Activated CD4-positive, alpha-beta memory T cell treated with anti-CD3 and anti-CD28 coated beads for 36 hours (primary cell): ENCODE data around the gene CHAC1. TPM values are rescaled to one million over a fixed set of nuclear protein-coding genes. Genes with fewer than 3 reads are reported as not detected.

Experiments
- CTCF ChIA-PET: fragments of 350-600 bp; sonication (Branson Sonifier 250); formaldehyde crosslinking; loops from one replicate; lab custom pipeline; 2021; ENCODE audit warnings: antibody characterized with exemption, inconsistent platforms; lab: Charles Lee
- POLR2A ChIA-PET: fragments of 350-600 bp; sonication (Branson Sonifier 250); formaldehyde crosslinking; loops from one replicate; lab custom pipeline; 2021; ENCODE audit warnings: antibody characterized with exemption; lab: Charles Lee
- DNase-seq: peaks from one replicate; pipeline ENCODE4 v3.0.0-alpha.2; 2020
- H3K27ac Mint-ChIP-seq: one replicate; pipeline ENCODE4 v1.8.0; 2021; ENCODE audit warnings: mixed read lengths
- H3K27me3 Mint-ChIP-seq: one replicate; pipeline ENCODE4 v1.8.0; 2021; ENCODE audit warnings: mixed read lengths
- H3K36me3 Mint-ChIP-seq: one replicate; pipeline ENCODE4 v1.8.0; 2021; ENCODE audit warnings: mixed read lengths
- H3K4me1 Mint-ChIP-seq: one replicate; pipeline ENCODE4 v1.8.0; 2021; ENCODE audit warnings: low read depth, mixed read lengths
- H3K4me3 Mint-ChIP-seq: one replicate; pipeline ENCODE4 v1.8.0; 2021; ENCODE audit warnings: mild to moderate bottlenecking, mixed read lengths
- H3K9me3 Mint-ChIP-seq: one replicate; pipeline ENCODE4 v1.8.0; 2021; ENCODE audit warnings: mixed read lengths
- intact Hi-C: fragments of 100-400 bp; cut with micrococcal nuclease; formaldehyde crosslinking; loops from one replicate; pipeline ENCODE4 v1.15.1; 2023
- total RNA-seq, 2 experiments: library from RNA; stranded (reverse); gene quantifications; one replicate each; pipeline ENCODE4 v1.2.3, GENCODE V29; 2021

Gene CHAC1
- total RNA-seq, 2 experiments from 2014 or later: 21.6 to 22.3 TPM

GRCh38 chr15:40914013-40914412 is 39.3 kb upstream of the CHAC1 start:
- DNase-seq: no peak
- POLR2A ChIA-PET: no interaction called here
- intact Hi-C loops: no loop called here
- Mint-ChIP-seq H3K4me1 (no peaks in the 10 kb centered on the region), H3K4me3 (no peak overlapping the region), H3K27ac (no peak overlapping the region), H3K27me3 (peaks cover 2% of the 10 kb centered on the region), H3K9me3 (no peaks in the 10 kb centered on the region), H3K36me3 (no peaks in the 10 kb centered on the region)
- CTCF ChIA-PET: no interaction called here

GRCh38 chr15:40914486-40914885 is 38.8 kb upstream of the CHAC1 start:
- Mint-ChIP-seq H3K36me3 (no peaks in the 10 kb centered on the region), H3K4me1 (no peaks in the 10 kb centered on the region), H3K9me3 (no peaks in the 10 kb centered on the region), H3K4me3 (no peak overlapping the region), H3K27ac (no peak overlapping the region), H3K27me3 (peaks cover 2% of the 10 kb centered on the region)
- ChIA-PET POLR2A (no interaction called here), CTCF (no interaction called here)
- no peak for DNase-seq
- intact Hi-C loops: no loop called here

- POLR2A ChIA-PET: interaction anchor here (1.1 kb wide), 1 partner anchor 27 kb away, joined by 4 read pairs; no protein-coding TSS in a partner anchor
- no peaks in the 10 kb centered on the region for H3K9me3 Mint-ChIP-seq
Observed at GRCh38 chr15:40915116-40915661, 38.1 kb upstream of the CHAC1 start.

GRCh38 chr15:40915679-40916078 is 37.6 kb upstream of the CHAC1 start:
- CTCF ChIA-PET: interaction anchor here (0.8 to 1.5 kb wide), 3 partner anchors 10 to 15 kb away, joined by 3 to 5 read pairs (median 3); no protein-coding TSS in a partner anchor
- DNase-seq: no peak
- Mint-ChIP-seq H3K9me3 (no peaks in the 10 kb centered on the region), H3K36me3 (no peaks in the 10 kb centered on the region), H3K27ac (no peak overlapping the region), H3K4me3 (no peak overlapping the region), H3K4me1 (no peaks in the 10 kb centered on the region), H3K27me3 (peaks cover 2% of the 10 kb centered on the region)
- POLR2A ChIA-PET: interaction anchor here (1.1 kb wide), 1 partner anchor 27 kb away, joined by 4 read pairs; no protein-coding TSS in a partner anchor
- intact Hi-C loops: no loop called here

More at GRCh38 chr15:40915116-40915661, 38.1 kb upstream of the CHAC1 start:
- Mint-ChIP-seq H3K27ac (no peak overlapping the region), H3K4me1 (no peaks in the 10 kb centered on the region), H3K4me3 (no peak overlapping the region), H3K36me3 (no peaks in the 10 kb centered on the region), H3K27me3 (peaks cover 2% of the 10 kb centered on the region)
- intact Hi-C loops: no loop called here
- CTCF ChIA-PET: interaction anchor here (0.5 to 1.5 kb wide), 2 partner anchors 11 to 270 kb away, joined by 3 to 5 read pairs; no protein-coding TSS in a partner anchor
- no peak for DNase-seq

- H3K4me3 Mint-ChIP-seq: no peak overlapping the region
Observed at GRCh38 chr15:40917585-40917984, 35.7 kb upstream of the CHAC1 start.

GRCh38 chr15:40918146-40918798 is 35.0 kb upstream of the CHAC1 start:
- Mint-ChIP-seq H3K27me3 (peaks cover 2% of the 10 kb centered on the region), H3K27ac (no peak overlapping the region), H3K9me3 (no peaks in the 10 kb centered on the region), H3K4me3 (no peak overlapping the region), H3K4me1 (no peaks in the 10 kb centered on the region), H3K36me3 (no peaks in the 10 kb centered on the region)
- POLR2A ChIA-PET: no interaction called here
- CTCF ChIA-PET: interaction anchor here (1.0 to 1.6 kb wide), 3 partner anchors 12 to 23 kb away, joined by 3 read pairs; no protein-coding TSS in a partner anchor
- intact Hi-C loops: no loop called here
- DNase-seq: no peak

More at GRCh38 chr15:40917585-40917984, 35.7 kb upstream of the CHAC1 start:
- H3K36me3 Mint-ChIP-seq: no peaks in the 10 kb centered on the region
- no peak overlapping the region for H3K27ac Mint-ChIP-seq
- CTCF ChIA-PET: interaction anchor here (0.6 to 1.6 kb wide), 4 partner anchors 13 to 274 kb away, joined by 3 to 4 read pairs (median 3); no protein-coding TSS in a partner anchor
- H3K27me3 Mint-ChIP-seq: peaks cover 2% of the 10 kb centered on the region
- intact Hi-C loops: no loop called here
- POLR2A ChIA-PET: no interaction called here
- H3K9me3 Mint-ChIP-seq: no peaks in the 10 kb centered on the region
- DNase-seq: no peak
- H3K4me1 Mint-ChIP-seq: no peaks in the 10 kb centered on the region

GRCh38 chr15:40918799-40919392 is 34.4 kb upstream of the CHAC1 start:
- ChIA-PET POLR2A (no interaction called here), CTCF (interaction anchor here (0.7 to 2.1 kb wide), 3 partner anchors 14 to 23 kb away, joined by 3 to 9 read pairs (median 6); no protein-coding TSS in a partner anchor)
- Mint-ChIP-seq H3K36me3 (no peaks in the 10 kb centered on the region), H3K4me3 (no peak overlapping the region), H3K27me3 (peaks cover 2% of the 10 kb centered on the region), H3K27ac (no peak overlapping the region), H3K9me3 (no peaks in the 10 kb centered on the region), H3K4me1 (no peaks in the 10 kb centered on the region)
- no peak for DNase-seq
- intact Hi-C loops: no loop called here

GRCh38 chr15:40921949-40922607 is 31.2 kb upstream of the CHAC1 start:
- Mint-ChIP-seq H3K27me3 (peaks cover 16% of the 10 kb centered on the region), H3K4me3 (no peak overlapping the region), H3K9me3 (no peaks in the 10 kb centered on the region), H3K27ac (no peak overlapping the region), H3K36me3 (no peaks in the 10 kb centered on the region), H3K4me1 (peaks cover 9% of the 10 kb centered on the region)
- intact Hi-C loops: no loop called here
- ChIA-PET POLR2A (no interaction called here), CTCF (interaction anchor here (1.0 kb wide), 1 partner anchor 15 kb away, joined by 3 read pairs; no protein-coding TSS in a partner anchor)
- no peak for DNase-seq

GRCh38 chr15:40922608-40923005 is 30.7 kb upstream of the CHAC1 start:
- Mint-ChIP-seq H3K9me3 (no peaks in the 10 kb centered on the region), H3K4me1 (peaks cover 13% of the 10 kb centered on the region), H3K4me3 (no peak overlapping the region), H3K27ac (no peak overlapping the region), H3K27me3 (peaks cover 19% of the 10 kb centered on the region), H3K36me3 (no peaks in the 10 kb centered on the region)
- DNase-seq: no peak
- intact Hi-C loops: no loop called here
- ChIA-PET CTCF (interaction anchor here (0.9 kb wide), 1 partner anchor 20 kb away, joined by 3 read pairs; no protein-coding TSS in a partner anchor), POLR2A (no interaction called here)

GRCh38 chr15:40923551-40923950 is 29.7 kb upstream of the CHAC1 start:
- peaks cover 23% of the 10 kb centered on the region for H3K27me3 Mint-ChIP-seq
- H3K9me3 Mint-ChIP-seq: no peaks in the 10 kb centered on the region
- DNase-seq: no peak
- CTCF ChIA-PET: interaction anchor here (0.8 to 6.5 kb wide), 3 partner anchors 19 to 64 kb away, joined by 3 to 50 read pairs (median 3); no protein-coding TSS in a partner anchor
- intact Hi-C loops: no loop called here
- peaks cover 17% of the 10 kb centered on the region for H3K4me1 Mint-ChIP-seq
- H3K4me3 Mint-ChIP-seq: no peak overlapping the region
- H3K27ac Mint-ChIP-seq: no peak overlapping the region
- POLR2A ChIA-PET: no interaction called here
- no peaks in the 10 kb centered on the region for H3K36me3 Mint-ChIP-seq

GRCh38 chr15:40925495-40925862 is 27.8 kb upstream of the CHAC1 start:
- no peaks in the 10 kb centered on the region for H3K9me3 Mint-ChIP-seq
- no peak for DNase-seq
- ChIA-PET POLR2A (no interaction called here), CTCF (interaction anchor here (0.9 to 6.5 kb wide), 4 partner anchors 15 to 259 kb away, joined by 3 to 50 read pairs (median 6); no protein-coding TSS in a partner anchor)
- peaks cover 39% of the 10 kb centered on the region for H3K27me3 Mint-ChIP-seq
- no peaks in the 10 kb centered on the region for H3K36me3 Mint-ChIP-seq
- intact Hi-C loops: no loop called here
- H3K27ac Mint-ChIP-seq: no peak overlapping the region
- no peak overlapping the region for H3K4me3 Mint-ChIP-seq
- peaks cover 33% of the 10 kb centered on the region for H3K4me1 Mint-ChIP-seq
